Smooth muscle cell (in vitro differentiated cells): Measurements from ENCODE around the gene ELAVL1. TPM values are rescaled to one million over a fixed set of nuclear protein-coding genes. Genes with fewer than 3 reads are reported as not detected.

Experiments
- DNase-seq: peaks from one replicate; lab custom pipeline; 2025; ENCODE audit not compliant: unreplicated experiment; lab: John Stamatoyannopoulos, UW
- H2AFZ ChIP-seq: fragments of 200-600 bp; sonication (generic); 2 replicates; pipeline ENCODE4 v1.6.0; 2016; ENCODE audit warnings: antibody characterized with exemption, low read depth, mild to moderate bottlenecking
- H3F3A ChIP-seq: fragments of 200-600 bp; sonication (generic); 2 replicates; pipeline ENCODE4 v1.6.0; 2017; ENCODE audit warnings: antibody characterized with exemption, low read depth
- H3K27ac ChIP-seq: fragments of 200-600 bp; sonication (generic); 2 replicates; pipeline ENCODE4 v1.5.1; 2016; ENCODE audit warnings: low read depth, mild to moderate bottlenecking
- H3K27me3 ChIP-seq: fragments of 200-600 bp; sonication (generic); 2 replicates; pipeline ENCODE4 v1.6.1; 2016; ENCODE audit warnings: low read depth, mild to moderate bottlenecking
- H3K36me3 ChIP-seq: fragments of 200-600 bp; sonication (generic); 2 replicates; pipeline ENCODE4 v1.5.1; 2016; ENCODE audit warnings: low read depth
- H3K4me1 ChIP-seq: fragments of 200-600 bp; sonication (generic); 2 replicates; pipeline ENCODE4 v1.5.1; 2016; ENCODE audit warnings: low read depth
- H3K4me2 ChIP-seq: fragments of 200-600 bp; sonication (generic); 2 replicates; pipeline ENCODE4 v1.6.0; 2016; ENCODE audit warnings: mild to moderate bottlenecking
- H3K4me3 ChIP-seq: fragments of 200-600 bp; sonication (generic); 2 replicates; pipeline ENCODE4 v1.5.1; 2016; ENCODE audit warnings: mild to moderate bottlenecking
- H3K79me2 ChIP-seq: fragments of 200-600 bp; sonication (generic); 2 replicates; pipeline ENCODE4 v1.6.0; 2016; ENCODE audit warnings: low read depth, mild to moderate bottlenecking
- H3K9ac ChIP-seq: fragments of 200-600 bp; sonication (generic); 2 replicates; pipeline ENCODE4 v1.6.0; 2016; ENCODE audit warnings: low read depth
- H3K9me3 ChIP-seq: fragments of 200-600 bp; sonication (generic); replicated peaks from 2 replicates; pipeline ENCODE4 v1.5.1; 2016; ENCODE audit warnings: low read depth
- H4K20me1 ChIP-seq: fragments of 200-600 bp; sonication (generic); 2 replicates; pipeline ENCODE4 v1.6.0; 2016; ENCODE audit warnings: low read depth
- WGBS: methylation state at CpG from one replicate; pipeline ENCODE4 v1.1.7; 2016; ENCODE audit warnings: low lambda C conversion rate; 5-methylcytosine and 5-hydroxymethylcytosine counted together
- polyA plus RNA-seq: library from polyadenylated mRNA; unstranded; fragments of >200 nt; fragmentation: Nextera tagmentation; extraction: Ambion mirVana; gene quantifications from 2 replicates; pipeline ENCODE4 v1.2.1, GENCODE V29; 2016
- total RNA-seq: library from RNA; depleted of rRNA; stranded (reverse); fragments of >200 nt; gene quantifications from 2 replicates; pipeline ENCODE4 v1.2.3, GENCODE V29; 2014
- TF ChIP-seq, protein P1 (sequence below): fragments of 200-600 bp; sonication (generic); IDR thresholded peaks from 2 replicates; pipeline ENCODE4 v1.5.1; 2017; ENCODE audit warnings: borderline replicate concordance, mild to moderate bottlenecking, antibody characterized with exemption; ENCODE audit not compliant: insufficient read depth, poor library complexity, severe bottlenecking

ELAVL1 gene
- total and polyA plus RNA-seq, 2 experiments from 2014 or later: 47.9 to 90.7 TPM

DNA sequence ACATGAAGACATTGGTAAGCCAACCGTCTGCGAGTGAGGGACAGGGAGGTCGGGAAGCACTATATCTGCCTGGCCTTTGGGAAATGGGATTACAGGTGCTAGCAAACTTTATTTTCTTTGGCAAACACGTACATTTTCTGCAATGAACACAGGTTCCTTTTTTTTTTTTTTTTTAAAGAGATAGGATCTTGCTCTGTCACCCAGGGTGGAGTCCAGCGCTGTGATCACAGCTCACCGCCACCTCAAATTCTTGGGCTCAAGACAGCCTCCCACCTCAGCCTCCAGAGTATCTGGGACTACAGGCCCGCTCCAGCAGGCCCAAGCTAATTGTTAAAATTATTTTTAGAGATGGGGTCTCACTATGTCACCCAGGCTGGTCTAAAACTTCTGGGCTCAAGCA is 24.2 kb downstream of the ELAVL1 start:
- H3F3A ChIP-seq: peaks cover under 1% of the 10 kb centered on the region
- H2AFZ ChIP-seq: no peak overlapping the region
- WGBS: 98% methylated on average over 7 of the region's 7 CpGs
- H3K9me3 ChIP-seq: no peaks in the 10 kb centered on the region
- H3K4me2 ChIP-seq: no peak overlapping the region
- peaks cover 89% of the 10 kb centered on the region for H4K20me1 ChIP-seq
- H3K79me2 ChIP-seq: peaks cover 39% of the 10 kb centered on the region
- no peak overlapping the region for H3K27ac ChIP-seq
- H3K4me1 ChIP-seq: no peaks in the 10 kb centered on the region
- no peak for DNase-seq
- TF ChIP-seq, protein P1, sequence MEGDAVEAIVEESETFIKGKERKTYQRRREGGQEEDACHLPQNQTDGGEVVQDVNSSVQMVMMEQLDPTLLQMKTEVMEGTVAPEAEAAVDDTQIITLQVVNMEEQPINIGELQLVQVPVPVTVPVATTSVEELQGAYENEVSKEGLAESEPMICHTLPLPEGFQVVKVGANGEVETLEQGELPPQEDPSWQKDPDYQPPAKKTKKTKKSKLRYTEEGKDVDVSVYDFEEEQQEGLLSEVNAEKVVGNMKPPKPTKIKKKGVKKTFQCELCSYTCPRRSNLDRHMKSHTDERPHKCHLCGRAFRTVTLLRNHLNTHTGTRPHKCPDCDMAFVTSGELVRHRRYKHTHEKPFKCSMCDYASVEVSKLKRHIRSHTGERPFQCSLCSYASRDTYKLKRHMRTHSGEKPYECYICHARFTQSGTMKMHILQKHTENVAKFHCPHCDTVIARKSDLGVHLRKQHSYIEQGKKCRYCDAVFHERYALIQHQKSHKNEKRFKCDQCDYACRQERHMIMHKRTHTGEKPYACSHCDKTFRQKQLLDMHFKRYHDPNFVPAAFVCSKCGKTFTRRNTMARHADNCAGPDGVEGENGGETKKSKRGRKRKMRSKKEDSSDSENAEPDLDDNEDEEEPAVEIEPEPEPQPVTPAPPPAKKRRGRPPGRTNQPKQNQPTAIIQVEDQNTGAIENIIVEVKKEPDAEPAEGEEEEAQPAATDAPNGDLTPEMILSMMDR: no peak
- H3K4me3 ChIP-seq: no peak overlapping the region
- no peak overlapping the region for H3K9ac ChIP-seq
- no peaks in the 10 kb centered on the region for H3K36me3 ChIP-seq
- H3K27me3 ChIP-seq: no peaks in the 10 kb centered on the region

GRCh38 chr19:7980635-7981121 is 24.8 kb downstream of the ELAVL1 start:
- no peak for DNase-seq
- H3K79me2 ChIP-seq: peaks cover 34% of the 10 kb centered on the region
- TF ChIP-seq, protein P1: no peak
- no peaks in the 10 kb centered on the region for H3K4me1 ChIP-seq
- no peaks in the 10 kb centered on the region for H3K27me3 ChIP-seq
- no peak overlapping the region for H2AFZ ChIP-seq
- no peak overlapping the region for H3K4me3 ChIP-seq
- H3K9me3 ChIP-seq: no peaks in the 10 kb centered on the region
- H3F3A ChIP-seq: no peaks in the 10 kb centered on the region
- no peak overlapping the region for H3K9ac ChIP-seq
- no peaks in the 10 kb centered on the region for H3K36me3 ChIP-seq
- H3K27ac ChIP-seq: no peak overlapping the region
- 95% methylated on average over 12 of the region's 12 CpGs for WGBS
- no peak overlapping the region for H3K4me2 ChIP-seq
- peaks cover 84% of the 10 kb centered on the region for H4K20me1 ChIP-seq

DNA sequence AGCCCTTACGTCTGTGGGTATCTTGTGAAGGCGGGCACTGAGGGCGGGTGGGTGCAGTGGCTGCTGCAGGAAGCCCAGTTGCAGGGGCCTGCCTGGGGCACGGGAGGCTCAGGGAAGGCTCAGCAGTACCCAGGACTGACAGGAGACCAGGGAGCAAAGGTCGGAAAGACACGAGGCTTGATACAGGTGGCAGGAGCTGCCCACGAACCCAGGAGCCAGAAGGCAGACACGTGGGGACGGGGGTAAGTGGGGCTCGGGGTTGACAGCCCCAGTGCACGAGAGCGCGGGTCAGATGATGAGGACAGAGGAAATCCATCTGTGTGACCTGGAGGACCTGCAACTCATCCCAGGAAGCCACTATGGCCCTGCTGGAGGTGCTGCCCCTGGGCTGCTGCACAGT is 25.3 kb downstream of the ELAVL1 start:
- Histone ChIP-seq H3K4me3 (no peak overlapping the region), H3K27me3 (no peaks in the 10 kb centered on the region), H3K9ac (no peak overlapping the region), H3K27ac (no peak overlapping the region), H3K4me2 (no peak overlapping the region), H3K36me3 (no peaks in the 10 kb centered on the region), H4K20me1 (peaks cover 84% of the 10 kb centered on the region), H3K4me1 (no peaks in the 10 kb centered on the region), H3K79me2 (peaks cover 29% of the 10 kb centered on the region), H3F3A (no peaks in the 10 kb centered on the region), H3K9me3 (no peaks in the 10 kb centered on the region), H2AFZ (no peak overlapping the region)
- TF ChIP-seq, protein P1: no peak
- DNase-seq: no peak
- 96% methylated on average over 13 of the region's 13 CpGs for WGBS

DNA sequence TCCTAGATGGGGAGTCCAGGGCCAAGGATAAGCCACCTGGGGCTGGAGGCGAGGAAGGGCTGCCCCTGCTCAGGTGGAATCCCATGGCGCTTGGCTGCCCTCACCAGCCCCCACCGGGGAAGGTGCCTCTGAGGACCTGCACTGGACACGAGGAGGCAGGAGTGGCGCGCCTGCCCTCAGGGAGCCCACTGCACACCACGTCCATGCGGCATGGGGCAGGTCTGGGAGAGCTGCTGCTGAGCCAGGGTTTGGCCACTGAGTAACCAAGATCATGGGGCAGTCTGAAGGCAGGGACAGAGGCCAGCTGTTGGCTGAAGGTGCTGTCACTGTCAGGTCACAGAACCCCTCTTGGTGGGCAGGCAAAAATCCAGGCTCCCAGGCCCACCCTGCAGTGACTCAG is 25.9 kb downstream of the ELAVL1 start:
- H3K9ac ChIP-seq: no peak overlapping the region
- peaks cover 84% of the 10 kb centered on the region for H4K20me1 ChIP-seq
- H3K79me2 ChIP-seq: peaks cover 23% of the 10 kb centered on the region
- H3K4me3 ChIP-seq: no peak overlapping the region
- H3K4me2 ChIP-seq: no peak overlapping the region
- no peak overlapping the region for H2AFZ ChIP-seq
- H3K36me3 ChIP-seq: no peaks in the 10 kb centered on the region
- no peaks in the 10 kb centered on the region for H3K9me3 ChIP-seq
- TF ChIP-seq, protein P1: no peak
- no peaks in the 10 kb centered on the region for H3K27me3 ChIP-seq
- no peak overlapping the region for H3K27ac ChIP-seq
- H3F3A ChIP-seq: no peaks in the 10 kb centered on the region
- DNase-seq: no peak
- 80% methylated on average over 8 of the region's 8 CpGs for WGBS
- no peaks in the 10 kb centered on the region for H3K4me1 ChIP-seq
